Erythroblast (primary cell): Measurements from ENCODE around the gene DNAJB12.

Experiments
- GATA1 ChIP-seq: IDR thresholded peaks from 2 replicates; pipeline ENCODE4 v1.6.1; 2011; ENCODE audit warnings: low read depth, mild to moderate bottlenecking, control low read depth, low read length, moderate library complexity
- POLR2A ChIP-seq: IDR thresholded peaks from 2 replicates; pipeline ENCODE4 v1.6.1; 2011; ENCODE audit warnings: mild to moderate bottlenecking, low read length

- no peak for TF ChIP-seq POLR2A
- no peak for TF ChIP-seq GATA1
These were observed 34.3 kb upstream of the DNAJB12 start for GRCh38 chr10:72389014-72389413.
